GM18951 (cell line): ENCODE results near the gene NAXE.
"Not testable (repeated sequence)": the region's sequence is repeated elsewhere in the genome, so short reads cannot be mapped to it uniquely, and the experiment has no call there.

Source experiments
- POLR2A ChIP-seq: IDR thresholded peaks from 4 replicates; pipeline ENCODE4 v1.6.1; 2011; ENCODE audit warnings: mild to moderate bottlenecking; ENCODE audit not compliant: insufficient read length, insufficient read depth; ENCODE audit errors: extremely low read depth
- in situ Hi-C: fragments of 300-500 bp; cut with MboI; formaldehyde crosslinking; loops from one replicate; pipeline ENCODE4 v1.12.0; 2022; ENCODE audit warnings: low sequenced_read_pairs, mixed read lengths, inconsistent platforms; ENCODE audit not compliant: unreplicated experiment

The NAXE gene

DNA sequence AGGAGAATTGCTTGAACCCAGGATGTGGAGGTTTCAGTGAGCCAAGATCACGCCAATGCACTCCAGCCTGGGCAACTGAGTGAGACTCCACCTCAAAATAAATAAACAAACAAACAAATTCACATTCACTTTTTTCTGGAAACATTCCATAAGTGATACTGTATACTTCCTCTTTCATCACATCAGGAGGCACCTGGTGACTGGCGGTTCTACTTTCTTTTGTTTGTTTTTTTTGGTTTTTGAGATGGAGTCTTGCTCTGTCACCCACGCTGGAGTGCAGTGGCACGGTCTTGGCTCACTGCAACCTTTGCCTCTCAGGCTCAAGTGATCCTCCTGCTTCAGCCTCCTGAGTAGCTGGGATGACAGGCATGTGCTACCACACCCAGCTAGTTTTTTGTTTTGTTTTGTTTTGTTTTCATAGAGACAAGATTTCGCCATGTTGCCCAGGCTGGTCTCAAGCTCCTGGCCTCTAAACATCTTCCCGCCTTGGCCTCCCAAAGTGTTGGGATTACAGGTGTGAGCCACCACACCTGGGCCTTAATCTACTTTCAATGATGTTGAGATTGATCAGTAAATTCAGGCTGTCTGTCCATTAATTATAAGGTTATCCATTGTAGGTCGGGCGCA is 38.4 kb downstream of the NAXE start:
- no peak for TF ChIP-seq POLR2A

DNA sequence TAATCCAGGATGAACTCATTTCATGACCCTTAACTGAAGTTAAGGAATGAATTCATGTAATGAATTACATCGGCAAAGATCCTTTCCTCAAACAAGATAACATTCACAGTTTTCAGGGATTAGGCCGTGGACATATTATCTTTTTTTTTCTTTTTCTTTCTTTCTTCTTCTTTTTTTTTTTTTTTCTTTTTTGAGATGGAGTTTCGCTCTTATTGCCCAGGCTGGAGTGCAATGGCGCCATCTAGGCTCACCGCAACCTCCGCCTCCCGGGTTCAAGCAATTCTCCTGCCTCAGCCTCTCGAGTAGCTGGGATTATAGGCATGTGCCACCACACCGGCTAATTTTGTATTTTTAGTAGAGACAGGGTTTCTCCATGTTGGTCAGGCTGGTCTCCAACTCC is 39.6 kb downstream of the NAXE start:
- in situ Hi-C loops, result not testable (repeated sequence)

More for the DNA sequence above, 38.4 kb downstream of the NAXE start:
- in situ Hi-C loops, result no loop called here

DNA sequence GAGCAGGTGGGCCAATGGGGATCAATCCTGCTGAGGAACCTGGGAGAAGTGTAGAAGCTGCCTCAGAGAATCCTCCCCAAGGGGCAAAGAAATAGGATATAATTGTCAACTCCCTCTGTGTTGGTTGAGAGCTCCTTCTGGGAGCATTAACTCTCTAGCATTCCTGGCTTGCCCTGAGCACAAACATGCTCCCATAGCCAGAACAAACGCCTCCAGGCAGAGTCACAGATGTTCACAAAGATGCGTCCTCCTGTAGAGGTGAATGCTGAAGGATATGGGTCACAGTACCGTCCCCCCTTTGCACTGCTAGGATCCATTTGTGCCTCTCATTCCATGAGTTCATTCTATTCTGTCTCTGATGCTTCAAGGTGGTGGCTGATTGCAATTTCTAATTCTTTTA is 40.8 kb downstream of the NAXE start:
- in situ Hi-C loops, result no loop called here
- TF ChIP-seq POLR2A, result no peak

DNA sequence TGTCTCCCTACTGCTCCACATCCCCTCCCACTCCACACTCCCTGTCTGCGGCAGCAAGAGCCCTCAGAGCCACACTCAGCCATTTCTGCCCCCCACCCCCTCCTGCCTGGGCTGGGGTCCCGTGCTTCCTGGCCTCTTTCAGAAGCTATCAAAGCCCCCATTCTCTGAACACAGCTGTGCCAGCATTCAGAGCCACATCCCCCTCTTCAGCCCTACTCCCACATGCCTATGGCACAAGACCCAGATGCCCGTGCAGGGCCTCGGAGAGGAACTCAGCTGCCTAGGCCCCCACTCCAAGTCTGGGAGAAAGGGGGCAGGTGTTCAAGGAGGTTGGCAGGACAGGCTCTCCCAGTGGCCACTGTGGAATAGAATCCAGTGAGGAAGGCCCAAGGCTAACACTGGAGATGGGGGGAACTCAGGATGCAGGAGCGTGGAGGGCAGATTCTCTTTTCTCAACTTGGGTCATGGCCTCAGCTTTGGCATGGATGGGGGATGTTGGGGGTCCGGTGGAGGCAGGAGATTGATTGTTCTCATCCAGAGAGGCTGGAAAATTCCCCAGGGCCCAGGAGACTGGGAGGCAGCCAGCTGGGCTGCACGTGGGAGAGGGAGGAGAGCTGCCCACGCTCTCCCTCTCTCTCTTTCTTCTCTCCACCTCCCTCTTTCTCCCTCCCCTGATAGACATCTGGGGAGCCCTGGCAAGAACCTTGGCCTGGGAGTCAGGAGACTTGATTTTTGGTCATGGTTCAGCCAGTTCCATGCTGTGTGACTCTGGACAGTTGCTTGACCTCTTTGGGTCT is 46.8 kb downstream of the NAXE start:
- no peak for TF ChIP-seq POLR2A
- in situ Hi-C loops, result no loop called here

DNA sequence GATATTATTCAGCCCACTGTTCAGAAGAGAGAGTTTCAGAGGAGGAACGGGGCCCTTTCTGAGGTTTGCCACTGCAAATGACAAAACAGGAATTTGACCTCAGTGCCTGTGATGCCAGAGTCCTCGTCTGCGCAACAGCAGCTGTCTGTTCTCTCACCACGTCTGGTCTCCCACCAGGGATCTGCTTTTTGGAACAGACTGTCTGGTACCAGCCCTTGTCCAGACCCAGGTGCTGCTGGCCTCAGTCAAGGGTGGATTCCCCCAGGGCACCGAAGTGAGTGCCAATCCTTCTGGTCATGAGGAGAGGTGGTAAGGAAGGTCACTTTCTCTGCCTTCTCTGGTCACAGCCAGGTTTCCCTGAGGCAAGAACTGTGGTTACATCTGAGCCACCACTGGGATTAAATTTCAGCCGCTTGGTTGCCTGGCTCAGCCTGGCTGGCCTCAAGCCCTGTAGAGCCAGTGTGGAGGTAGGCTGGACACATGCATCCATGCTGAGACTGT is 48.1 kb downstream of the NAXE start:
- in situ Hi-C loops, result no loop called here

DNA sequence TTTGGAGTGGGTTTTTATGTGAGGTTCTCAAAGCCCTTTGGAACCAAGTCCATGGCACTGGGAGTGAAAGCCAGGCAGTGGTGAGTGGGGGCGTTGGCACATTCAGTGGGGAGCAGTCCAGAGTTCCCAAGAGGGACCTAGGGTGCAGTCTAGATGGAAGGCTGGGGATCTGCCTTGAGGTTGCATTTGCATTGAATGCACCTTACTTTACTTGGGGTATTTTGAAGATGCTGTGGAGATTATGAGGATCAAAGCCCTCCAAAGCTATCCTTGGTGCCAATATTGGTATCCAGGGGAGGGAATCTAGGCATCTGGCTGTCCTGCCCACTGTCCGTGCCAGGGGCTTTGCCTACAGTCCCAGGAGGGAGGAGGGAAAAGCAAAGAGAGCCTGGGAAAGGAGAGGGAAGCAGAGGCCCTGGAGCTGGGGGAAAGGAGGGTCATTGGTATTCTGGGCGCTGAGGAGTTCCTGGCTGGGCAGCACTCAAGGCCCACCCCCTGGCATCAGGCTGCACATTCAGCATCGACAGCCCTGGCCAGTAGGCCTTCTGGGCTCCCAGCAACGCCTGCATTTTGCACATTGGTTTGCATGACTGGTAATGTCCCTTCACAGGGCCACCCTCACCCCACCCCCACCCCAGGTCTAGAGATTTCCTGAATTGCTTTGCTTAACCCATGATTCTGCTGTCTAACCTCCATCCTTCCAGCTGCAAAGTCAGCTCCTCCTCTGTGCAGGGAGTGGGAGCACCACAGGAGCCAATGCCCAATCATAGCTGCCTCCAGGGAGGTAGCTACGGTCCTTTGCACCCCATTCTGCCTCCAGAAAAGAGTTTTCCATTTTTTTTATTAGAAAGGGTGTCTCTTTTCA is 49.5 kb downstream of the NAXE start:
- no peak for TF ChIP-seq POLR2A
- in situ Hi-C loops, result no loop called here

More for the DNA sequence above, 48.1 kb downstream of the NAXE start:
- no peak for TF ChIP-seq POLR2A

DNA sequence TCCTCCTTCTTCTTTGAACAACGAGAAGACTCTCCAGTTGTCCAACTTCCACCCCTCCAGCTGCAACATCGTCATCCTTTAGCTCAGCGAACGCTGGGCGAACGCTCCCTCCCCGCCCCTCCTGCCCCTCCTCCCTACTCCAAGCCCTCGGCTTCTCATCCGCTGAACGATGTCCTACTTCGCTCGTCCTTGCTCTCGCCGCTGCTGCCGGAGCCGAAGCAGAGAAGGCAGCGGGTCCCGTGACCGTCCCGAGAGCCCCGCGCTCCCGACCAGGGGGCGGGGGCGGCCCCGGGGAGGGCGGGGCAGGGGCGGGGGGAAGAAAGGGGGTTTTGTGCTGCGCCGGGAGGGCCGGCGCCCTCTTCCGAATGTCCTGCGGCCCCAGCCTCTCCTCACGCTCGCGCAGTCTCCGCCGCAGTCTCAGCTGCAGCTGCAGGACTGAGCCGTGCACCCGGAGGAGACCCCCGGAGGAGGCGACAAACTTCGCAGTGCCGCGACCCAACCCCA is 50.2 kb downstream of the NAXE start, which contains the start of gene BCAN:
BCAN (plus strand) TSS at position 357 of the 504 bp plus-strand sequence. CDS start 3,938 bp downstream, outside the sequence.
- in situ Hi-C loops, result no loop called here

DNA sequence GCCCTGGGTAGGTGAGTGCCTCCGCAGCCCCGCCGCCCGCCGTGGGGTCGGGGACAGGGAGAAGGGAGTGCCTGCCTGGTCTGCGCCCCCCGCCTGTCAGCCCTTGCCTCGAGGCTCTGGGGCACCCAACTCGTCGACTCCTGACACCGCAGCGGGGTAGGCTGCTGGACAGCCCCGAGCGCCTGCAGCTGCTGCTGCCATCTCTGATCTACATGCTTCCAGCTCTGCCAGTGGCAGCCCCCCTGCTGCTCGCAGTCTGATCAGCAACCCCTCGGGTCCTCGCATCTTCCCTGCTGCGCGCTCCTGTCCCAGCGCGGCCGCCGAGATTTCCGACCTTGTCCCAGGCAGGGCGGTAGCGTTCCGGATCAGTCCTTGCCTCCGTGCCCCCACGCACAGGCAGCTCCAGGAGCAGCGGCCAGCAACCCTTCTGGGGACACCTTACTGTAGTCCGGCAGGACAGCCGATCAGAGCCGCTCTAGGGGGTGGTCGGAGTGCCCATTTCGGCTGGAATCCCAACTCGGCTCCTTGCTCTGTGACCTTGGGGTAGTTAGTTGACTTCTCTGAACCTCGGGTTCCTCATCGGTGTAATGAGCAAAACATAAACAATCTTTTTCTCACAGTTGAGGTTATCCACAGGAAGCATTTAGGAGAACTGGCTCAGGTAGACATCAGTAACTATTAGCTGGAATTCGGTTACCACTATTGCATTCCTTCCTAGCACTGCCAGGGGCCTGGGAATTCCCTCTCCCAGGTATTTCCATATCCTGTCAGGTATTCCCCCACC is 50.9 kb downstream of the NAXE start:
- in situ Hi-C loops, result no loop called here
- TF ChIP-seq POLR2A, result no peak

More for the DNA sequence above, 50.2 kb downstream of the NAXE start, which contains the start of gene BCAN:
- TF ChIP-seq POLR2A, result no peak

DNA sequence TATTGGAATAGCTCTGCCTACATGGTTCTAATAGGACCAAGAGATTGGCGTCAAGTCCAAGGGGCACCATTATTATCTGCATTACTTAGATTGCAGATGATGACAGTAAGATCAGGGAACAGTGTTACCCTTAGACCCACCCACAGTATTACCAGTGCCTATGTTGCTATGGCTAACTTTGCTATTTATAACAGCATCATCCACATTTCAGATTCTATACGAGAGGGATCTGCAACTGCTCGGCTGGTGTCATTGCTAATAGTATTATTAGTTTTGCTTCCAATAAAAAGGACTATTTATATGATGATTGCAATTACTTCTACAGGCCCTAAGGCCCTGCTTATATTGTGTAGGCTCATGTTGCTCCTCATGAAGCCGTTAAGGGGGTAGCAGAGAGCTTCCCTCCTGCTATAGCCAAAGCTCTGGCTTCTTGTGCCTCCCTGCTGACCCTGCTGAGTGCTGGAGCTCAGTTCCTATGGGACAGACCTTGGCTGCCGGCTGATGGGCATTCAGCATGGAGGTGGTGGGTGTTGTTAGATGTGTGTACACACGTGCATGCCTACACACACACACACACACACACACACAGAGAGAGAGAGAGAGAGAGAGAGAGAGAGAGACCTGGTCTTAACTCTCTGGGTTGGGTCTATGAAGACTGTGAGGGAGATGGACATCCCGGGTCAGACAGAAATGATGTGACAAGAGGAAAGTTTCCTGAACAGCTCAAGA is 51.6 kb downstream of the NAXE start:
- in situ Hi-C loops, result no loop called here
- no peak for TF ChIP-seq POLR2A

DNA sequence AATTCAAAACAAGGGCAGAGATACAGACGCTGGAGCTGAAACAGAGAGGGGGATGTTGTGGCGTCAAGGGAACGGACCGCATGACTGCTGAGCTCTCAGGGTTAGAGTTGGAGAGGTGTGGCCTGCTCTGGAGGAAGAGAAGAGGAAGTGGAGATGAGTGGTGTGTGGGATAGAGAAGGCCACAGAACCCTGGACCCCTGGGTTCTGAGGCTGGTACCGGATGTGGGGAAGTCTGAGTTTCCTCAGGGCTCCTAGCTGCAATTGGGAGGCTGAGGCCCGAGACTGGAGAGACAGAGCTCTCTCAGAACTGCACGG is 52.2 kb downstream of the NAXE start:
- in situ Hi-C loops, result no loop called here
- no peak for TF ChIP-seq POLR2A
